ENCODE results near the gene ATP13A3.
"Not testable (repeated sequence)": the region's sequence is repeated elsewhere in the genome, so short reads cannot be mapped to it uniquely, and the experiment has no call there.

Gene ATP13A3

GRCh38 chr3:194483850-194484249, 3.0 kb downstream of the ATP13A3 start:
- no peak for TF ChIP-seq CTCF (conservative IDR thresholded peaks at IDR 0.05; ENCODE audit: low read length)
- no peak overlapping the region for H3K4me3 ChIP-seq (ENCODE audit: low read length)
- DNase-seq (ENCODE audit: low read depth): no peak

- not testable (repeated sequence) for DNase-seq (ENCODE audit: low read depth)
These were observed 4.0 kb downstream of the ATP13A3 start for GRCh38 chr3:194482830-194483229.

GRCh38 chr3:194482196-194482593, 4.6 kb downstream of the ATP13A3 start:
- TF ChIP-seq CTCF (conservative IDR thresholded peaks at IDR 0.05; ENCODE audit: low read length): no peak
- DNase-seq (ENCODE audit: low read depth): no peak
- H3K4me3 ChIP-seq (ENCODE audit: low read length): no peak overlapping the region

More at GRCh38 chr3:194482830-194483229, 4.0 kb downstream of the ATP13A3 start:
- not testable (repeated sequence) for H3K4me3 ChIP-seq (ENCODE audit: low read length)

- H3K4me3 ChIP-seq (ENCODE audit: low read length): no peak overlapping the region; the same call in 1 of the 2 replicates
- no peak for TF ChIP-seq CTCF (conservative IDR thresholded peaks at IDR 0.05; ENCODE audit: low read length)
- no peak for DNase-seq (ENCODE audit: low read depth)
These were observed 5.1 kb downstream of the ATP13A3 start for GRCh38 chr3:194481525-194482195.

- no peak overlapping the region; the same call in 1 of the 2 replicates for H3K4me3 ChIP-seq (ENCODE audit: low read length)
- DNase-seq (ENCODE audit: low read depth): peak; percentile 82
- TF ChIP-seq CTCF (conservative IDR thresholded peaks at IDR 0.05; ENCODE audit: low read length): no peak
These were observed 5.7 kb downstream of the ATP13A3 start for GRCh38 chr3:194481103-194481502.

GRCh38 chr3:194476784-194477183, 10.0 kb downstream of the ATP13A3 start:
- no peak for TF ChIP-seq CTCF (conservative IDR thresholded peaks at IDR 0.05; ENCODE audit: low read length)
- no peak for DNase-seq (ENCODE audit: low read depth)
- no peak overlapping the region for H3K4me3 ChIP-seq (ENCODE audit: low read length)

GRCh38 chr3:194475978-194476377, 10.8 kb downstream of the ATP13A3 start:
- no peak for TF ChIP-seq CTCF (conservative IDR thresholded peaks at IDR 0.05; ENCODE audit: low read length)
- no peak overlapping the region for H3K4me3 ChIP-seq (ENCODE audit: low read length)

More at GRCh38 chr3:194475978-194476377, 10.8 kb downstream of the ATP13A3 start:
- DNase-seq (ENCODE audit: low read depth): no peak
